Uterus (tissue), 2 donors: ENCODE results near the gene PRSS56.

Experiments used
- POLR2A ChIP-seq, 2 donors: fragments of 450-650 bp; IDR thresholded peaks; one replicate each; pipeline ENCODE4 v1.6.1; 2016; ENCODE audit warnings: antibody characterized with exemption in 2 of 2, mild to moderate bottlenecking in 1 of 2, moderate library complexity in 1 of 2
- TF ChIP-seq, protein P1 (sequence below), 4 experiments: fragments of 200-600 bp in 2 of 4; fragments of 450-650 bp in 2 of 4; sonication (generic) in 2 of 4; IDR thresholded peaks; one replicate each; pipeline ENCODE4 v1.5.1; 2016 to 2019; ENCODE audit warnings: antibody characterized with exemption in 4 of 4, mild to moderate bottlenecking in 2 of 4, moderate library complexity in 1 of 4

DNA sequence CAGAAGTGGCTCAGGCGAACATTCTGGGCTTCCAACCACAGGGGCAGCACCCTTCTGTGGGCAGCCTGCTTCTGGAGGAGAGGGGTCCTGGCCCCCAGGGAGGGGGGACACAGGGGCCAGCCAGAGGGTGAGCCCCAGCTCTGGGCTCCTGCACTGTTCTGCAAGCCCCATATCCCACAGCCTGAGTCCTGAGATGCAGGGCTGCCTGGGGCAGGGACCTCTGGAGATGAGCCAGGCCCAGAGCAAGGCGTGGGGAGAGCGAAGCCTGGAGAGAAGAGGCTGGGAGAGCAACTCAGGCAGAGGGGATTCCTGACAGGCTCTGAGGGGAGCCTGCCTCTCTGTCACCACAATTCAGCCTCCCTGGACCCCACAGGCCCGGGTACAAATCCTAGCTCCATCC lies 13.5 kb upstream of the PRSS56 start:
- TF ChIP-seq, protein P1, sequence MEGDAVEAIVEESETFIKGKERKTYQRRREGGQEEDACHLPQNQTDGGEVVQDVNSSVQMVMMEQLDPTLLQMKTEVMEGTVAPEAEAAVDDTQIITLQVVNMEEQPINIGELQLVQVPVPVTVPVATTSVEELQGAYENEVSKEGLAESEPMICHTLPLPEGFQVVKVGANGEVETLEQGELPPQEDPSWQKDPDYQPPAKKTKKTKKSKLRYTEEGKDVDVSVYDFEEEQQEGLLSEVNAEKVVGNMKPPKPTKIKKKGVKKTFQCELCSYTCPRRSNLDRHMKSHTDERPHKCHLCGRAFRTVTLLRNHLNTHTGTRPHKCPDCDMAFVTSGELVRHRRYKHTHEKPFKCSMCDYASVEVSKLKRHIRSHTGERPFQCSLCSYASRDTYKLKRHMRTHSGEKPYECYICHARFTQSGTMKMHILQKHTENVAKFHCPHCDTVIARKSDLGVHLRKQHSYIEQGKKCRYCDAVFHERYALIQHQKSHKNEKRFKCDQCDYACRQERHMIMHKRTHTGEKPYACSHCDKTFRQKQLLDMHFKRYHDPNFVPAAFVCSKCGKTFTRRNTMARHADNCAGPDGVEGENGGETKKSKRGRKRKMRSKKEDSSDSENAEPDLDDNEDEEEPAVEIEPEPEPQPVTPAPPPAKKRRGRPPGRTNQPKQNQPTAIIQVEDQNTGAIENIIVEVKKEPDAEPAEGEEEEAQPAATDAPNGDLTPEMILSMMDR (IDR thresholded peaks at IDR 0.05) = no peak
- TF ChIP-seq POLR2A (IDR thresholded peaks at IDR 0.05) = no peak
